ENCODE results near the gene CUL4A.

Gene CUL4A

DNA sequence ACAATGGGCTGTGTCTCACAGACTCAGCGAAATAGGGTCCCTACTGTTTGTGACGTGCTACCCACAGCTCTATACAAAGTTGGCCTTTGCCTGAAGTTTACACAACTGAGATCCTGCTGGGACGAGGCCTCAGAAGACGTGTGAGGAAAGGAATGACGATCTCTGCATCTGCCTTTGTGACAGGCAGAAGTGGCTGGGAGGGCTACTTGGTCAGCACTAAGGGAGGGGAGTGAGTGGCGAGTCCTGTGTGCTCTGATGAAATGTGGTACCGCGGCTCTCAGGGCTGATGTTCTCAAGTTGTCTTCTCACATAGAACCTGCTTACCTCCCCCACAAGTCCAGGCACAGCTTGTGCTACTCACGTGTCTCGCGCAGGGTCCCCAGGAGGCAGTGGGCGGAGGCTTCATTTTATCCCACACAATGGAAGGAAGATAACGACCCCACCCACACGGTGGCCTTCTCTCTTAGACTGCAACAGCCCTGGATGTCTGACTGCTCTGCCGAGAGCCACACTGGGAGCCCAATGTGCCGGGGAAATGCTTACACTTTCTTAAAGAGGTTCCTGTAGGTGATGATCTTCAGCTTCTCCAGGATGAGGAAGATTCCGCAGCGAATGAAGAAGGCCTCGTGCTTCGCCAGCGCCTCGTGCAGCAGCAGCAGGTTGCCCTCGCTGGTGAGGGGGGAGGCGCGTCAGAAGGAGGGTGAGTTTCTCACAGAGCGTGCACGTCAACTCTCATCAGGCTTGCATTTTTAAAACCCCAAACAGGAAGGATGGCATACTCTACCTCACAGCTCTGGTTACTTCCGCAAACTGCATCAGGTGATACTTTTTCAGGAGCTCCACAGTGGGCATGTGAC is 29.8 kb upstream of the CUL4A start:
- no peak for DNase-seq (ENCODE audit: low read depth)

DNA sequence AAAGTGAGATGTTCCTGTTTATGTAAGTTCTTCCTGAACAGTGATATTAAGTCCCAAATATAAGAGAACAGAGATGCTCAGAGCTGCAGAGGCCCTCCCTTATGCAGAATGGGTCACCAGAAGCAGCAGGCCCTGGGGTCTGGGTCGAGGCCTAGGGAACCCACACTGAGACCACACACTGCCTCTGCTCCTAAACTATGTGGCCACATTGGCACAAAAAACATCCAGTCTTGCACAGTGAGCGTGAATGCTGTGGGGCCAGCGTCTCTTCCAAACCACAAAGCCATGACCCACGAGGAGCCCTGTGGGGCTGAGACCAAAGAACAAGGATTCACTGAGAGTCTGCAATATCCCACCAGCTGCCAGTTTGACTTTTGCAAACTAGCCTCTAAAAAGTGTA is 27.4 kb upstream of the CUL4A start:
- no peak for DNase-seq (ENCODE audit: low read depth)

DNA sequence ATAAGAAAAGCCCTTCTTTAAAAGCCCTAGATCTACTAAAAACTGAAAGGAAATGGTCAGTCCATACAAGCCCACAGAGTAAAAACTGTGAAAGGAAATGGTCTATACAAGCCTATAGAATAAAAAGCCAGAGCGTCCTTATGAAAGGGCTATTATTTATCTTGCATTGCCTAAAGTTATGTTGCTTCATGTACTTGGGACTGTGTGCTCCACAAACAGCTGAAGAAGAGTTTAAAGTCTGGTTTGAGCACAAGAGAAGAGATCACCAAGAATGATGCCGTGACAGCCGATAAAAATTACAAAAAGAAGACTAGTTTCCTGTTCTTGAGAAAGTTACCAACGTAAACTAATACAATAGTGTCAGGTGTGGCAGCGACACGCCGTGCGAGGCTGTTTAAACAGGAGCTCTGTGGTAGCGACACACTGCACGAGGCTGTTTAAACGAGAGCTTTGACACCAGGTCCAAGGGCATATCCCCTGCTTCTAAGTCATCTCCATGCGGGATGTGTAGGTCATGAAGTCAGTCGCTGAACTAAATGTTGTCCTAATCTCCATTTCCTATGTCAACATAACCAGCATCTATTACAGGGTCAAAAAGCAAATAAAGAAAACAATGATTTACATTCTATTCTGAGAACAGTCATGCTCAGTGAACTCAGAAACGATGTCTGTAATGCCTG is 25.8 kb upstream of the CUL4A start:
- DNase-seq (ENCODE audit: low read depth), result no peak

DNA sequence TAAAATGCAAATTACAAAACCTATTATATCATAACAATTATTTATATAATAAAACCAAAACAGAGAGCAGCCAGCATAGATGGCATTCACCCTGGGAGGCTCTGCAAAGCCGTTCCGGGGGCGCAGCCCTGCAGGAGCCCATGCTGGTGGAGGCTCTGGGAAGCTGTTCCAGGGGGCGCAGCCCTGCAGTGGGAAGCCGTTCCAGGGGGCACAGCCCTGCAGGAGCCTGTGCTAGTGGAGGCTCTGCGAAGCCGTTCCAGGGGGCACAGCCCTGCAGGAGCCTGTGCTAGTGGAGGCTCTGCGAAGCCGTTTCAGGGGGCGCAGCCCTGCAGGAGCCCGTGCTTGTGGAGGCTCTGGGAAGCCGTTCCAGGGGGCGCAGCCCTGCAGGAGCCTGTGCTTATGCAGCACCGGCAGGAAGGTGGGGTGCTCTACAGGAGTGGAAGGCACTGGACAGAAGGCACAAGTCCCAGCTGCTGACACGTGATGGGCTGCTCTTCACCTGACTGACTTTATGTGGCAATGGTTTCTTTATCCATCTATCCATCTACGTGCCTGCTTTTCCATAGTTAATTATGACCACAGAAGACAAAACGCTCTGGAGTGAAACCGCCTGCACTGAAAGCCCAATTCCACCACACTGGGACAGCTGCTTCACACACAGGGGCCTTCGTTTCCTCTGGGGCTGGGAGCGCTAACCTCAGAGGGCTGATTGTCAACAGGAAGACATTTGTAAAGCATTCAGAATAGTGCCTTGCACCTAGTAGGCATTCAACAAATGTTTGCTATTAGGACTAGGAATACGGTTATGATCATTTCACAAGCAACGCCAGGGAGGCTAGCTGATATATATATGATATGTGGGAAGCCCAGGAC is 24.6 kb upstream of the CUL4A start:
- DNase-seq (ENCODE audit: low read depth), result no peak

DNA sequence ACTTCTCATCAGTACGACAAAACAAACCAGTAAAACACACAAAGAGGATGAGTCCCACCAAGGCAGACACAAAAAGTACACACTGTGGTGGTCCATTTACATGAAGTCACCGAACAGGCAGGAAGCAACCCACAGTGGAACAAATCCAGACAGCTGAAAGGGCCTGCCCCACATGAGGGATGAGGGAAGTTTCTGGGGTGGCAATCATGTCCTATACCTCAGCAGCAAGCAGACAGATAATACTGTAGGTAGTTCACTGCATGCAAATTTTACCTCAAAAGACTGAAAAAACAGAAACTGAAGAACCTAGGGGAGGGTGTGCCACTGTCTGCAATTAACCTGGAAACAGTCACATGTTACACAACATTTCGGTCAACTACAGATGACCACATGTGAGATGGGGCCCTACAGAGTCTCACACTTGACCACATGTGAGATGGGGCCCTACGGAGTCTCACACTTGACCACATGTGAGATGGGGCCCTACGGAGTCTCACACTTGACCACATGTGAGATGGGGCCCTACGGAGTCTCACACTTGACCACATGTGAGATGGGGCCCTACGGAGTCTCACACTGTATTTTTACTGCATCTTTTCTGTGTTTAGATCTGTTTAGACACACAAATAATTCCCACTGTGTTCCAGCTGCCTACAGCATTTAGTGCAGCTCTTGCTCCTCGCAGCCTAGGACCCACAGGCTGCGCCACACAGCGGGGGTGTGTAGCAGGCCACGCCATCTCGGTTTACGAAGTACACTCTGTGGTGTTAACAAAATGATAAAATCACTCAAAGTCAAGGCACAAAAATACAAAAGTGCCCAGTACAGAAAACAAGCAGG is 23.1 kb upstream of the CUL4A start:
- no peak for DNase-seq (ENCODE audit: low read depth)

DNA sequence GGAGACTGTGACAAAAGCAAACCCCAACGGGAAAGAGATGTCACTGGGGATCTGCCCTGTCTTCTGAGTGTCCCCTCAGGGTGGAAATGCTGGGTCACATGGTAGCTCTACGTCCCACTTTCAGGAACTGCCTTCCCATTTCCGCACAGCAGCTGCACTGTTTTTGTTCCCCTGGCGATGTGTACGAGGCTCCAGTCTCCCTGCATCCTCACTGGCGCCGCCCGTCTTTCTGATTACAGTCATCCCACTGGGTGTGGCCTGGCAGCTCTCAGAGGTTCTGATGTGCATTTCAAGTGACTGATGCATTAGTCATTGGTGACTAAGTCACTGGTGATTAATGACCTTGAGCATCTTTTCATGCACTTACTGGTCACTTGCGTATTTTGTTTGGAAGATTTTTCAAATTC is 22.1 kb upstream of the CUL4A start:
- peak; percentile 92 for DNase-seq (ENCODE audit: low read depth)

DNA sequence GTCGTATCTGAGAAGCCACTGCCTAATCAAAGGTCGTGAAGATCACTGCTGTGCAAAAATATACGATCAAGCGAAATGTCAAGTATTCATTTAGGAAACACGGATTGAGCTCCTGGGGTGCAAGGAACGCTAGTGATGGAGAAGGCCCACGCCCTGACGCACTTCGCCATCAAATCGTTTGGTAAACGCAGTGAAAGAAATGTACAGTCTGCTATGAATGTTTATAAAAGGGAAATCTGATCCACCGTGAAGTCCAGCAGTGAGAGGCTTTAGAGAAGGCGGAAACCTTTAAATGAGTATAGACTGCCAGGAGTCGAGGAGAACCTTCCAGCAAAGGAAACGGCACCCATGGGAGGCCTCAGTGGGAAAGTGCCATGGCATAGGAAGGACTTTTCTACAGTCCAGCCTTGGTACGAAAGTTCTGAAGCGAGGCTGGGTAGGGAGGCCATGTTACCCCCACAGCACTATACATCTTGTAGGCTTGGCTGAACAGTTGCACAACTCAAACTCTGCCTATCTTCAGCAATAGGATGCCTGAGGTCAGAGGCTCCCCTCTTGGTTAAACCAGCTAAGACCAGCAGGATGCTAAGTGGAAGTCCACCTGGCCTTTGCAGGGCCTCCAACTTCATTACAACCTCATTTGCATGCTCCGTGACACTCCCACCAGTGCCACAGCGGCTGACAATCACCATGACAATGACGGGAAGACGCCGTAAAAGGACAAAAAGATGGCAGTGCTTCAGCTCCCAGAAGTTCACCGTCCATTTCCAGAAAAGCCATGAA is 21.3 kb upstream of the CUL4A start:
- DNase-seq (ENCODE audit: low read depth), result no peak

DNA sequence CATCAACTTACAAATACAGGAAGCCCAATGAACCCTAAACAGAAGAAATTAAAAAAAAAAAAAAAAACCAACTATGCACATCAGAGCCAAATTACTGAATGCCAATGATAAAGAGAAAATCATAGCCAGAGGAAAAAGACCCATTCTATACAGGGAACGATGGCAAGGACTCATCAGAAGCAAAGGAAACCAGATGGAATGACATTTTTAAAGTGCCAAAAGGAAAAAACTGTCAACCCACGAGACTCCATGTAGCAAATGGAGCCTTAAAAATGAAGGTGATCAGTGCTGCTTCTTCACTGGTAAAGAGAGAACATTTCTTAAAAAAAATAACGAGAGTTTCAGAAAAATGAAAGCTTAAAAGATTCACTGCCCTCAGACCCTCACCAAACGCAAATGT is 19.2 kb upstream of the CUL4A start:
- DNase-seq (ENCODE audit: low read depth), result no peak

DNA sequence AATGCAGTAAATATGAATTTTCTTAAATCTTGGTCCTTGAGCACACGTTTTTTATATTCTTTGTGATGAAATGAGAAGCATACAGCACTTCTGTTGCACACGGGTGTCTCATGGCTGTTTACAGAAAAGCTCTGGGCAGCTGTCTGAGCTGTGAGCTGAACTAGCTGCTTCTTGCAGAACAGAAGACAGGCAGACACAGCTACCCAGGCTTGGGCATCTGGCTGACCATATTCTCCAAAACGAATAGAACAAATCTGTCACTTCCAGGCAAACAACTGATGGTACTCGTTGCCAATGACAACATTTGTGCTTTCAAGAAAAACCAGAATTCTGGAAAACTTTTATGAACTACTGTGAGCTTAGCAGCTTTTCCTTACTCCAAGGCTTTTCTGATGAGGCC is 17.1 kb upstream of the CUL4A start:
- no peak for DNase-seq (ENCODE audit: low read depth)

DNA sequence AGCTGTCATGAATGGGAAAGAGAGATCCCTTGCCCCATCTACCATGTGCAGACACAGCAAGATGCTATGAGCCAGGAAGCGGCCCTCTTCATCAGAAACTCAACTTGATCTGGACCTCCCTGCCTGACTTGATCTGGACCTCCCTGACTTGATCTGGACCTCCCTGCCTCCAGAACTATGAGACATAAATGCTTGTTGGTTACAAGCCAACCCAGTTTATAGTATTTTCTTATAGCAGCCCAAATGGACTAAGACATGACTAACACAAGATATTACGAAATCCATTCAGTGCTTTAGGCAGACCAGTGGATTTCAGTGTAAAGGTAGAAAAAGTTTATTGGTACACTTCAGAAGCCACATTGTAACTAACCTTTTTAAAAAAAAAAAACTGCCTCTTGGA is 16.5 kb upstream of the CUL4A start:
- DNase-seq (ENCODE audit: low read depth), result no peak

DNA sequence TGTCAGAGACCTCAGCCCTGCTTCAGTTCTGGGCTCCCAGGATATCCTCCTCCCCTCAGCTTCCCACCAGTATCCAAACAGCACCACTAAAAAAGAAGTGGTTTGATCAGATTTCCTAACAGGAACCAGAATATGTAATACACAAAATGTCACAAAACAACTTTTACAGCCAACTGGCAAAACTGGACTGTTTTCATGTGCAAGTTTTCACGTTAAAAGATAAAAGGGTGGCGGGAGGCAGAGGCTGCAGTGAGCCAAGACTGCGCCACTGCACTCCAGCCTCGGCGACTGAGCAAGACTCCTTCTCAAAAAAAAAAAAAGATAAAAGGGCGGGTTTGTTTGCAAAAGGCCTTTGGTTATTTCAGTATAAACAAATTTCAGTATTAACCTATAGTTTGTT is 14.1 kb upstream of the CUL4A start:
- no peak for DNase-seq (ENCODE audit: low read depth)

DNA sequence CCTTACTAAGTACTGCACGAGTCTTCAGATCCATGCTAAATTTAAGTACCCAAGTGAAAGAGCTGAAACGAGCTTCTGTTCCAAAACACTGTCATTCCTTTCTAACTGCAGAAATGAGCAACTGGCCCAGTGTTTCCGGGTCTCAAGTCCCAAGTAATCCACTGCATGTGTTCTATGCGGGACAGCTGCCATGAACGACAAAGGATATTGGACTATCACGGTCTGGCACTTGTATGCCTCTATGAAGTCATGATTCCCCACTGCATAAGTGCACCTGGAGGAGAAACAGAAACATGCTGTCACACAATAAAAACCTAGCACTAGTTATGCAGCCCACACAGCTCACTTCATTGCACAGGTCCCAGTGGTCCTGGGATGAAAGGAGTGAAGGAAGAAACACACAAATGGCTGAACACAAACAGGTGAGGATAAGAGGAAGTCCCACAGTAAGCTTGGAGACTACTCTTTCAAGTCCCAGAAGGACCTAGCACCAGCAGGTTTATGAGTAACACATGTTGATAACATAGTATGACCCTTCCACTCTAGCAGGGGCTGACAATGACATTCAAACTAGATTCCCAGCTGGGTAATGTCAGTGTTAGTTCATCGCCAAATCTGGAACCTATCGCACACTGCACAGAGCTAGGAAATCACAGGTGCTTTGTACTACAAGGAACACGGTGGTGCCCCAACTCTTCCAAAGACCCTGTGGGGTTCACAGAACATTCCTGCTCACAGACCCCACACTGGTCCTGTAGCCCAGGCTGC is 12.3 kb upstream of the CUL4A start:
- DNase-seq (ENCODE audit: low read depth), result no peak

DNA sequence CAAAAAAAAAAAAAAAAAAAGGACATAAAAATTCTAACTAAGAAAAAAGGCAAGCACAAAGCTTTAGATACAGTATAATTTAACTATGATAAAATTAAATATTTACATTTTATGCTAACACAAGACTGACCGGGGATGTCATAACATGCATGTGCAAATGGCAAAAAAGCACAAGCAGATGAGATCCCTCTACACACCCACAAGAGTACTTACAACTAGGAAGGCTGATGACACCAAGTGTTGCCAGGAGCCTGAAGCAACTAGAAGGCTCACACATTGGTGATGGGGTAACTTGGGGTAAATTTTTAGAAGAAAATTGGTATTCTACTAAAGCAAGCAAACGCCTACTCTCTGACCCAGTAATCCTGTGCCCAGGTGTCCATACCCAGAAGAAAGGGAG is 7.6 kb upstream of the CUL4A start:
- no peak for DNase-seq (ENCODE audit: low read depth)

DNA sequence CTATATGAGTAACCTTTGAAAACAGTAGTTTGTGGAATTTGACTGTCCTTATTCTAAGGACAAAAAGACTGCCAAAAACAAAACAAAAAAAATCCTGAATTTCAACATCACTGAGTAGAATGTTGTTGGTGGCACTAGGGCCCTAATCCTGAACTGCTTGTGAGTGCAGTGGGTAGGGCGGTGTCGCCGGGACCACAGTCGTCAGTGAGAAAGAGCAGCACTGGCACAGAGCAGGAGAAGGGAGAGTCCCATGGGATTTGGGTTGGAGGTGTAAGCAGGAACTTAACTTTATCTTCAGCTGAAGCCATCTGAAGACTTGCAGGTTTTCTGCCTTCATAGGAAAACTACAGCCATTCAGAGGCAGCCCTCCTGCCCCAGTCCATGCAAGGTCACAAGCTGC is 6.5 kb upstream of the CUL4A start:
- no peak for DNase-seq (ENCODE audit: low read depth)

DNA sequence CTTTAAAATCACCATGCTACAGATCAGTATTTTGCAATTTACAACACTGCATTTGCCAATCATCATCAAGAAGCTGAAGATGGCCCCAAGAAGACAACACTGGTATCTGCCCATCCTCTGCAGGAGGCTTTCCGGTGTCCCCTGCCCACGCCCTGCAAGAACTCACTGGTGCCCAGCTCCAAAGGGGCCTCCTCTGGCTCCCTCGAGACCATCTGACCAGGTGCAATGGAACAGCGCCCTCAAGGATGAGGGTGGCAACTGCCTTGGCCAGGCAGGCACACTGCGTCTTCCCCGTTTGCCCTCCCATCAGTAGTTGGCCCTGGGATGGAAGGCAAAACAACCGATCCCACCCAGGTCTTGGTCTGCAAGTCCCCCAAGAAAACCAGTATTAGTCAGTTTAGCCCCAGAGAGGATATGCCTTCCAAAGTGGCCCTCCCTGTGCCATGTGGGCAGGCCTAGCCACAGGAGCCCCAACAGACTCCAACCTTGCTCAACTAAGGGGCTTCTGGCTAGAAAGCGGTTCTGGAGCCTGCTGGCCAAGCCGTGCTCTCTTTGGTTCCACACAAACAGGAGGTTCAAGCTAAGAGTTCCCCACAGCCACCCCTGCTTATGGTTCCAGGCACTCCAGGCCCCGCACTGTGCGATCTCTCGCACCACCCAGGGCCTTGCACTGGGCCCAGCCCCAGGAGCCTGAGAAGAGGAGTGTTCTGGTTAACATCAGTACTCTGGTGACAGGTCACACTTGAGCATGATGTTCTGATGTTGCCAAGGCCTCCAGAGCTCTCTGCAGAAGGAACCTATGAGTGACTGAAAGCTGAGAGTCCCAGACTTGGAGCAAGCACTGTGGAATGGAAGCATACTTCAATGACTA is 5.7 kb upstream of the CUL4A start:
- DNase-seq (ENCODE audit: low read depth), result no peak

DNA sequence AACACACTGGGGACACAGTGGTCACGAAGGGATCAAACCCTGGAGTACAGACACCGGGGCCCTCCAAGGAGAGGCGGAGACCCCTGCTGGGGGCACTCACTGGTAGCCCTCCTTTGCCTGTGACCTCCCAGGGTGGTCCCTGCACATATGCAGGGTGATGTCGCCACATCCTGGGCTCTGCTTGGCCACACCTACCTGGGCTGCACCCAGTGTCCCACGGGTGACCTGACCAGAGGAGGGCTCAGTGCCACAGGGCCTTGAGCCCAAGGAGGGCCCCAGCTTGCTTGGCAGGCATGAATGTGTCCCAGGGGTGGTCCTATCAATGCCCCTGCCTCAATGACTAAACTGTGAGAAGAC is 5.1 kb upstream of the CUL4A start:
- DNase-seq (ENCODE audit: low read depth), result no peak

DNA sequence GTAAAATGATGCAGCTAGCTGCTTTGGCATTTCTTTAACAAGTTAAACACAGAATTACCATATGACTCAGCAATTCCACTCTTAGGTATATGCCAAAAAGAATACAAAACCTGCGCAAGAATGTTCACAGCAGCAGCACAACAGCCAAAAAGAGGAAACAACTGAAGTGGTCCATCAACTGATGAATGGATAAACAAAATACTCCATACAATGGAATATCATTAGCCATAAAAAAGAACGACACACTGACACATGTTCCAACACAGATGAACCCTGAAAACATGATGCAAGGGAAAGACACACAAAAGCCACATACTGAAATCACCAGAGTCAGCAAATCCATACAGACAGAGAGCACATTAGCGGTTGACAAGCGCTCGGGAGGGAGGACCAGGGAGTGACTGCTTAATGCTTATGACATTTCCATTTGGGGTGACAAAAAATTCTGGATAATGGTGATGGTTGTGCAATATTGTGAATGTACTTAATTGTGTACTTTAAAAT is 3.9 kb upstream of the CUL4A start:
- no peak for DNase-seq (ENCODE audit: low read depth)

DNA sequence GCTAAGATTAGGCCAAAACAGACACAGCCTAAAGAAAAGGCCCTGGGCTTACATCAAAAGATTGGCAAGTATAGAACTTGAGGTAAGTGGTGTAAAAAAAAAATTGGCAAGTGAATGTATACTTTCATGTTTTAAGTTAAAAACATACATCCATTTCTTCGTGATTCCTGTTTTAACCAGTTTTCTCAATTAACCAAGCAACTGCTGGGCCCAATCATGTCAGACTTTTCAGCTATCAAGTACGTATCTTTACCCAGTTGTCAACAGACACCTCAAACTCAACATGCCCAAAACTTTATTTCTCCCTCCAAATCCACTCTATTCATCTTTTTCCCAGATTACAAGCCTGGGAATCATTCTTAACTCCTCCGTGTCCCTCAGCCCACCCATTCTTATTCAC is 2.0 kb upstream of the CUL4A start:
- DNase-seq (ENCODE audit: low read depth), result no peak

DNA sequence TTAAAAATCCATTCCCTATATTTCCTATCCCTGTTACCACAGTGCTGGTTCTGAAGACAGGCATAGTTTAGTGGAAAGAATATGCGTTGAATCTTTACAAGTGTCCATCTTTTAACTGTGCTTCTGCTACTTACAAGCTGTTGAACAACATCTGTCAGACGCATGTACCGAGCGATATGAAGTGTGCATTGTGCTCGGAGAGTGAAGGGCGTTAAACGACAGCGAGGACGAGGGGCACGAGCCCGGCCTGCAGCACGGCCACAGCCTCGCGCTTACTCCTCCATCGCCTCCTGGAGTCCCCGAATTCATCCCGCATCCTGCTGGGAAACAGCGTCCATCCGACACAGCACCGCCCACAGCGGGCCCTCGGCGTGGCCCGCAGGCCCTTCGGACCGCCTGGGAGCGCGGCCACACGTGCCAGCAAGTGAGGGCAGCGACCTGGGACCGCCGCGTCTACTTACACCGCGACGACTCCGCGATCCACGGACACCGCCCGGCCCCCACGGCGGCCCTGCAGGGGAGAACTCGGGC is 1.5 kb upstream of the CUL4A start:
- no peak for DNase-seq (ENCODE audit: low read depth)
